ENCODE results near the gene ST6GAL1. TPM values are rescaled to one million over a fixed set of nuclear protein-coding genes. Genes with fewer than 3 reads are reported as not detected.

Gene ST6GAL1
- total and polyA plus RNA-seq, 2 experiments from 2014 or later, result 64.3 to 123 TPM

GRCh38 chr3:186942168-186942567 is 11.8 kb downstream of the ST6GAL1 start:
- H3K4me3 ChIP-seq, result no peak overlapping the region
- TF ChIP-seq, protein P1, sequence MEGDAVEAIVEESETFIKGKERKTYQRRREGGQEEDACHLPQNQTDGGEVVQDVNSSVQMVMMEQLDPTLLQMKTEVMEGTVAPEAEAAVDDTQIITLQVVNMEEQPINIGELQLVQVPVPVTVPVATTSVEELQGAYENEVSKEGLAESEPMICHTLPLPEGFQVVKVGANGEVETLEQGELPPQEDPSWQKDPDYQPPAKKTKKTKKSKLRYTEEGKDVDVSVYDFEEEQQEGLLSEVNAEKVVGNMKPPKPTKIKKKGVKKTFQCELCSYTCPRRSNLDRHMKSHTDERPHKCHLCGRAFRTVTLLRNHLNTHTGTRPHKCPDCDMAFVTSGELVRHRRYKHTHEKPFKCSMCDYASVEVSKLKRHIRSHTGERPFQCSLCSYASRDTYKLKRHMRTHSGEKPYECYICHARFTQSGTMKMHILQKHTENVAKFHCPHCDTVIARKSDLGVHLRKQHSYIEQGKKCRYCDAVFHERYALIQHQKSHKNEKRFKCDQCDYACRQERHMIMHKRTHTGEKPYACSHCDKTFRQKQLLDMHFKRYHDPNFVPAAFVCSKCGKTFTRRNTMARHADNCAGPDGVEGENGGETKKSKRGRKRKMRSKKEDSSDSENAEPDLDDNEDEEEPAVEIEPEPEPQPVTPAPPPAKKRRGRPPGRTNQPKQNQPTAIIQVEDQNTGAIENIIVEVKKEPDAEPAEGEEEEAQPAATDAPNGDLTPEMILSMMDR (IDR thresholded peaks at IDR 0.05; ENCODE audit: low read depth, low read length), result no peak
- no peaks in the 10 kb centered on the region for H3K36me3 ChIP-seq
- DNase-seq (ENCODE audit: low read depth in 1 of 2, low spot score in 1 of 2), result no peak
- peak overlapping the region; percentile 91 for H3K27ac ChIP-seq
- no peaks in the 10 kb centered on the region for H3K27me3 ChIP-seq
- no peaks in the 10 kb centered on the region for H3K9me3 ChIP-seq (ENCODE audit: low read depth)
- peaks cover 64% of the 10 kb centered on the region for H3K4me1 ChIP-seq (ENCODE audit: low read depth)

- H3K4me1 ChIP-seq (ENCODE audit: low read depth), result peaks cover 74% of the 10 kb centered on the region
- TF ChIP-seq, protein P1 (IDR thresholded peaks at IDR 0.05; ENCODE audit: low read depth, low read length), result no peak
- H3K4me3 ChIP-seq, result no peak overlapping the region
- no peaks in the 10 kb centered on the region for H3K27me3 ChIP-seq
- DNase-seq (ENCODE audit: low read depth in 1 of 2, low spot score in 1 of 2), result peak in 1 of 2 donors; percentile 70
- H3K36me3 ChIP-seq, result no peaks in the 10 kb centered on the region
- H3K27ac ChIP-seq, result peak overlapping the region; percentile 89
- no peaks in the 10 kb centered on the region for H3K9me3 ChIP-seq (ENCODE audit: low read depth)
Measured at GRCh38 chr3:186945255-186945823, 15.0 kb downstream of the ST6GAL1 start.

DNA sequence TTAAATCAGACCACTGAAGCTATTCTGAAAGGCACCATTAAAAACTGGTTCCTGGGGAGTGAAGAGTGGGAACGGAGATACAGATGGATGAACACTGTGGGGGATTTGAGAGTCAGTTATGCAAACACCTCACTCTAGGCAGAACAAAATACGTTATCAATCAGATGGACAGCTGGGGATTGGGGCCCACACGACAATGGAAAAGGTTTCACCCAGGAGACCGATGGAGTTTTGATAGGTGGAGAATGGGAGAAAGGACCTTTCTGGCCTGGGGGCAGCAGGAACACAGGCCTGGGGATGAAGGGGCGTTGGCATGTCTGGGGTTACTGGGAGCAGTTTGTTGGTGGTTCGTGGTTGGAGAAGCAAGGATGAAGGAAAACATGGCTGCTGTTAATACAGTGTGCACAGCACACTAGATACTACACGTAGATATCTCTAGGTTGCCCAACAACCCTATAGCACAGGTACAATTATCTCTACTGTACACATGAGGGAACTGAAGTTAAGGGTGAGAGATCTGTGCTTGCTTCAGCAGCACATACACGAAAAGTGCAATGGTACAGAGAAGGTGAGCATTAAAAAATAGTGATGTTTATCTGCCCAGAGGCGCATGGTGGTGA is 16.5 kb downstream of the ST6GAL1 start:
- Histone ChIP-seq H3K36me3 (no peaks in the 10 kb centered on the region), H3K4me3 (no peak overlapping the region), H3K9me3 (ENCODE audit: low read depth) (no peaks in the 10 kb centered on the region), H3K27me3 (no peaks in the 10 kb centered on the region), H3K4me1 (ENCODE audit: low read depth) (peaks cover 64% of the 10 kb centered on the region), H3K27ac (peak overlapping the region; percentile 97)
- TF ChIP-seq, protein P1 (IDR thresholded peaks at IDR 0.05; ENCODE audit: low read depth, low read length), result no peak
- no peak for DNase-seq (ENCODE audit: low read depth in 1 of 2, low spot score in 1 of 2)

- Histone ChIP-seq H3K4me1 (ENCODE audit: low read depth) (peaks cover 58% of the 10 kb centered on the region), H3K36me3 (no peaks in the 10 kb centered on the region)
- TF ChIP-seq, protein P1 (IDR thresholded peaks at IDR 0.05; ENCODE audit: low read depth, low read length), result no peak
Measured at GRCh38 chr3:186949281-186949982, 19.1 kb downstream of the ST6GAL1 start.

DNA sequence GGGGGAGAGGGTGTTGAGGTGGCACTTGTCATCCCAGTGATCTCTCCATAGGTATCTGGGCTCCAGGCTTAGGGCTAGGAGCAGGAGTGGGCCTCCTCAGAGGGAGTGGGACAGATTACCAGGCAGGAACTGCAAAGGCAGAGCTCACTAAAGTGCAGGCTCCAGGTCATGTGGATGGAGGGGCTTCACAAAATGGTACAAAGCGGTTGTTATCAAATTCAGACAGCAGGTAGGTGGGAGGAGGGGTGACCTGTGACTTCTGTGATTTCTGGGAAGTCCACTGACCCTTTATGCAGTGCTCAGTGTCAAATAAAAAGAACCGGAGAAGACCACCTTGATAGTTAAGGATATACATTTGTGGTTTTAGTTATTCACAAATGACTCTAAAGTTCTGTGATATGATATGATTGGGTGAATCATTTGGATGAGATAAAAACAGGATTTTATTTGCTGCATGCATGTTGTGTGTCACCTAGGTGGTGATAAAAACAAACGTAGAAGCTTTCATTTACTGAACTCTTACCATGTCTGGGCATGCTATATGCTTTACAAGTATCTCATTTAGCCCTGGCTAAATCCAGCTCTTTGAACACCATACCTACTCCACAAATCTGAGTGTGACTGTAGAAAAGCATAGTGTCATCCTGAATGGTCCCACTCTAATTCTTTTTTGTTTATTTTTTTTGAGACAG is 20.2 kb downstream of the ST6GAL1 start:
- DNase-seq (ENCODE audit: low read depth in 1 of 2, low spot score in 1 of 2), result no peak
- H3K4me3 ChIP-seq, result no peak overlapping the region
- peaks cover 47% of the 10 kb centered on the region for H3K4me1 ChIP-seq (ENCODE audit: low read depth)
- H3K36me3 ChIP-seq, result no peaks in the 10 kb centered on the region
- no peaks in the 10 kb centered on the region for H3K9me3 ChIP-seq (ENCODE audit: low read depth)
- TF ChIP-seq, protein P1 (IDR thresholded peaks at IDR 0.05; ENCODE audit: low read depth, low read length), result no peak
- H3K27me3 ChIP-seq, result no peaks in the 10 kb centered on the region
- H3K27ac ChIP-seq, result peak overlapping the region; percentile 97

More at GRCh38 chr3:186949281-186949982, 19.1 kb downstream of the ST6GAL1 start:
- DNase-seq (ENCODE audit: low read depth in 1 of 2, low spot score in 1 of 2), result no peak
- Histone ChIP-seq H3K27ac (peak overlapping the region; percentile 97), H3K27me3 (no peaks in the 10 kb centered on the region), H3K9me3 (ENCODE audit: low read depth) (no peaks in the 10 kb centered on the region), H3K4me3 (no peak overlapping the region)
